ENCODE results near the gene CNDP1. TPM values are rescaled to one million over a fixed set of nuclear protein-coding genes. Genes with fewer than 3 reads are reported as not detected.
"Not testable (repeated sequence)": the region's sequence is repeated elsewhere in the genome, so short reads cannot be mapped to it uniquely, and the experiment has no call there.

The CNDP1 gene
- total RNA-seq, 1 donor from 2014 or later, result 0.40 TPM

- no peak for TF ChIP-seq CTCF (IDR thresholded peaks at IDR 0.05; ENCODE audit: unreplicated experiment)
- Mint-ChIP-seq H3K4me3 (no peak overlapping the region), H3K4me1 (peaks cover 41% of the 10 kb centered on the region), H3K36me3 (peaks cover 12% of the 10 kb centered on the region), H3K27ac (peak overlapping the region; percentile 28), H3K9me3 (peaks cover 15% of the 10 kb centered on the region), H3K27me3 (ENCODE audit: low read depth) (peaks cover 18% of the 10 kb centered on the region)
- DNase-seq (ENCODE audit: low spot score in 2 of 2, unreplicated experiment in 2 of 2), result no peak
These were observed 28.5 kb downstream of the CNDP1 start for GRCh38 chr18:74562775-74563174.

- Mint-ChIP-seq H3K4me1 (peaks cover 40% of the 10 kb centered on the region), H3K9me3 (peaks cover 27% of the 10 kb centered on the region), H3K27ac (peak overlapping the region; percentile 21), H3K27me3 (ENCODE audit: low read depth) (peaks cover 26% of the 10 kb centered on the region), H3K36me3 (peaks cover 12% of the 10 kb centered on the region), H3K4me3 (no peak overlapping the region)
- no peak for TF ChIP-seq CTCF (IDR thresholded peaks at IDR 0.05; ENCODE audit: unreplicated experiment)
- DNase-seq (ENCODE audit: low spot score in 2 of 2, unreplicated experiment in 2 of 2), result no peak
These were observed 29.7 kb downstream of the CNDP1 start for GRCh38 chr18:74563999-74564398.

GRCh38 chr18:74565164-74565563 is 30.9 kb downstream of the CNDP1 start:
- not testable (repeated sequence) for H3K27ac Mint-ChIP-seq; H3K4me3 Mint-ChIP-seq; DNase-seq (ENCODE audit: low spot score in 2 of 2, unreplicated experiment in 2 of 2)
- Mint-ChIP-seq H3K36me3 (peaks cover 12% of the 10 kb centered on the region), H3K9me3 (peaks cover 34% of the 10 kb centered on the region), H3K27me3 (ENCODE audit: low read depth) (peaks cover 26% of the 10 kb centered on the region), H3K4me1 (peaks cover 40% of the 10 kb centered on the region)

GRCh38 chr18:74565993-74566392 is 31.7 kb downstream of the CNDP1 start:
- not testable (repeated sequence) for H3K27ac Mint-ChIP-seq; H3K4me3 Mint-ChIP-seq; DNase-seq (ENCODE audit: low spot score in 2 of 2, unreplicated experiment in 2 of 2)
- peaks cover 40% of the 10 kb centered on the region for H3K4me1 Mint-ChIP-seq
- peaks cover 34% of the 10 kb centered on the region for H3K9me3 Mint-ChIP-seq
- peaks cover 12% of the 10 kb centered on the region for H3K36me3 Mint-ChIP-seq
- H3K27me3 Mint-ChIP-seq (ENCODE audit: low read depth), result peaks cover 33% of the 10 kb centered on the region

- Mint-ChIP-seq H3K9me3 (peaks cover 34% of the 10 kb centered on the region), H3K27me3 (ENCODE audit: low read depth) (peaks cover 37% of the 10 kb centered on the region), H3K27ac (no peak overlapping the region), H3K36me3 (peaks cover 12% of the 10 kb centered on the region), H3K4me1 (peaks cover 33% of the 10 kb centered on the region), H3K4me3 (no peak overlapping the region)
- no peak for TF ChIP-seq CTCF (IDR thresholded peaks at IDR 0.05; ENCODE audit: unreplicated experiment)
- DNase-seq (ENCODE audit: low spot score in 2 of 2, unreplicated experiment in 2 of 2), result no peak
These were observed 33.5 kb downstream of the CNDP1 start for GRCh38 chr18:74567822-74568221.

- Mint-ChIP-seq H3K4me1 (peaks cover 21% of the 10 kb centered on the region), H3K27me3 (ENCODE audit: low read depth) (peaks cover 40% of the 10 kb centered on the region), H3K27ac (no peak overlapping the region), H3K9me3 (peaks cover 34% of the 10 kb centered on the region), H3K36me3 (peaks cover 12% of the 10 kb centered on the region), H3K4me3 (no peak overlapping the region)
- no peak for TF ChIP-seq CTCF (IDR thresholded peaks at IDR 0.05; ENCODE audit: unreplicated experiment)
- DNase-seq (ENCODE audit: low spot score in 2 of 2, unreplicated experiment in 2 of 2), result no peak
These were observed 35.1 kb downstream of the CNDP1 start for GRCh38 chr18:74569401-74569800.

GRCh38 chr18:74570266-74570665 is 36.0 kb downstream of the CNDP1 start:
- TF ChIP-seq CTCF (IDR thresholded peaks at IDR 0.05; ENCODE audit: unreplicated experiment), result no peak
- no peak for DNase-seq (ENCODE audit: low spot score in 2 of 2, unreplicated experiment in 2 of 2)
- Mint-ChIP-seq H3K27me3 (ENCODE audit: low read depth) (peaks cover 40% of the 10 kb centered on the region), H3K36me3 (peaks cover 12% of the 10 kb centered on the region), H3K4me1 (peaks cover 20% of the 10 kb centered on the region), H3K4me3 (no peak overlapping the region), H3K9me3 (peaks cover 34% of the 10 kb centered on the region), H3K27ac (no peak overlapping the region)
